ENCODE results near the gene DAPK1.
"Not testable (repeated sequence)": the region's sequence is repeated elsewhere in the genome, so short reads cannot be mapped to it uniquely, and the experiment has no call there.

The DAPK1 gene

DNA sequence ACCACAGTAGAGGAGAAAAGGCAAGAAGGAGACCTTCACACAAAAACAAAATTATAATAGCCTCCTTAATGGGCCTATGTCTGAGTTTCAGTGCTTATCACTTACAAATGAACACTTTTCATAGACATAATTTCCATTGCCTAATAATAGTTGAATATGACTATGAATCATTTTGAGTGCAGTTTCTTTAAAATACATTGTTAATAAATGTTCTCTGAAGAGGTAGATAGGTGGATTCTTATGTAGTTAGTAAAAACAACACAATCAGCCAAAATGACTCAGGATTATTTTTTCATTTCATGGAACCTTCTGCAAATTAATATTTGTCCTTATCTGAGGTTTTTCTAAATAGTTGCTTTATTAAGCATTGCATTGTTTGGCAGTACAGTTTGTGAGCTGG lies 45.6 kb downstream of the DAPK1 start:
- no peak for DNase-seq (ENCODE audit: low read depth in 2 of 2)

DNA sequence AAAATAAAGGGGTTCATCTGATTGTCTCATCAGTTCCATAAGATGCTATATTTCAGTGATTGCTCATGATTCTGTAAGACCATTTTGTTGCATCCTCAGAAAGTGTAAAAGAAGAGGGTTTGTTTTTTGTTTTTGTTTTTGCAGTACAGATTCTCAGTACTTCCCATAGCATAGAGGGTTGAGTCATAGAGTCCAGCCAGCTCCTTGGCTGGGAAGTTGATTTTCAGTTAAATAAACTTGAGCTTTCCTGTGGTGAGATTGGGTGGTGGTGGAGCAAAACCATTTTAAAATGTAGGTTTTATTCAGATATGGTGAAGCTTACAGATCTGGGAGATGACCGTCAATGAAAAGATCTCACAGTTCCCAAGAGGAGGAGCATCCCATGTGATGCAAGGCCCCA lies 48.2 kb downstream of the DAPK1 start:
- DNase-seq (ENCODE audit: low read depth in 2 of 2), result no peak

- DNase-seq (ENCODE audit: low read depth in 2 of 2), result no peak
Measured at GRCh38 chr9:87546704-87547103, 49.0 kb downstream of the DAPK1 start.

DNA sequence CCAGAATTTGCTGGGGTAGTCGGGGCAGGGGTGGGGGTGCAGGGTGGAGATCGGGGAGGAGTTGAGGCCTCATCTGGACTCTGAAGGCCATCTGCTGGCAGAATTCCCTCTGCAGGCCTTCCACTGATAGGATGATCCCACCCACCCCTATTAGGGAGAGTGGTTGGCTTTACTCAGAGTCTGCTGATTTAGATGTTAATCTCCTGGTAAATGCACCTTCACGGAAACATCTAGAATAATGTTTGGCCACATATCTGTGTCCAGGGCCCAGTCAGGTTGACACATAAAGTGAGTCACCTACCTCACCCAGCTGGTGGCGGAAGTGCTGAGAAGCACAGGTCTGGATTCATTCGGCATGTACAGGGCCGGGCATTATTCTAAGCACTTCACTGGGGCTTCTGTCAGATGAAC lies 50.0 kb downstream of the DAPK1 start:
- no peak for DNase-seq (ENCODE audit: low read depth in 2 of 2)

- DNase-seq (ENCODE audit: low read depth in 2 of 2), result no peak
Measured at GRCh38 chr9:87548159-87548558, 50.5 kb downstream of the DAPK1 start.

DNA sequence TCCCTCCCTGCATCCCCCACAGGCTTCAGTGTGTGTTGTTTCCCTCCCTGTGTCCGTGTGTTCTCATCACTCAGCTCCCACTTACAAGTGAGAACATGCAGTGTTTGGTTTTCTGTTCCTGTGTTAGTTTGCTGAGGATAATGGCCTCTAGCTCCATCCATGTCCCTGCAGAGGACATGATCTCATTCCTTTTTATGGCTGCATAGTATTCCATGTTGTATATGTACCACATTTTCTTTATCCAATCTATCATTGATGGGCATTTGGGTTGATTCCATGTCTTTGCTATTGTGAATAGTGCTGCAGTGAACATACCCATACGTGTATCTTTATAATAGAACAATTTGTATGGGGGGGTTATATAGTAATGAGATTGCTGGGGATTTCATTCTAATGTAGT lies 51.4 kb downstream of the DAPK1 start:
- not testable (repeated sequence) for DNase-seq (ENCODE audit: low read depth in 2 of 2)

- DNase-seq (ENCODE audit: low read depth in 2 of 2), result no peak
Measured at GRCh38 chr9:87549791-87550190, 52.1 kb downstream of the DAPK1 start.

- DNase-seq (ENCODE audit: low read depth in 2 of 2), result no peak
Measured at GRCh38 chr9:87550253-87550954, 52.7 kb downstream of the DAPK1 start.

GRCh38 chr9:87551772-87552217 lies 54.1 kb downstream of the DAPK1 start:
- DNase-seq (ENCODE audit: low read depth in 2 of 2), result no peak

DNA sequence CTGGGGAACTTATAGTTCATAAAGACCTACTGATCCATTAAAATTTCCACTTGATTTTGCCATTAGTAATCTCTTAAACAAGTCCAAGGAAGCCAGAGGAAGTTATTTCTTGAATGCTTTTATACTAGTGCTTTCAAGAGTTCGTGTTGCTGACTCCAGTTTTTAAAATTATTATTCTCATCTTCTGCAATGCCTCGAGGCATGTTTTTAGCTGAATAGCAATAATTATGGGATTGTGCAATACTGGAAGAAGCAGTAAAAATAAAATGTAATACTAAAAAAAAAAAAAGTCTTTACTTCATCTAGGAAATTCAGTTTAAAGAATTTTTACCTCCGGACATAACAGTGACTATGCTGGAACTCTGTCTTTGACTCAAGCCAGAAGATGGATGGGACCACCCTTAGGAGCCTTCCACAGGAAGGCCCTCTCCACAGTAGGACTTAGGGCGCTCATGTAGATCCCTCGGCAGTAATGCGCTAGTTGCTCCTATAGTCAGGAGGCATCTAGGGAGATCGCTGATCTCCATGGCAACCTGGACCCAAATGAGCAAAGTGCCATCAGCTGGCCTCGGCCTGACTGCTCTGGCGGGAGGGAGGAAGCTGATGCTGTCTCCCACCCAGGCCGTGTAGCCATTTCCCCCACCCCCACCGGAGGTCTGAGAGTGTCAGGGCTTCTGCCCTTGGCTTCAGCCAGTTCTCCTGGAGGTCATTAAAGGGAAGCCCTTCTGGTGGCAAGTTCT lies 56.7 kb downstream of the DAPK1 start:
- DNase-seq (ENCODE audit: low read depth in 2 of 2), result no peak

- DNase-seq (ENCODE audit: low read depth in 2 of 2), result no peak
Measured at GRCh38 chr9:87554976-87555375, 57.3 kb downstream of the DAPK1 start.

GRCh38 chr9:87556039-87556438 lies 58.4 kb downstream of the DAPK1 start:
- no peak for DNase-seq (ENCODE audit: low read depth in 2 of 2)

- no peak for DNase-seq (ENCODE audit: low read depth in 2 of 2)
Measured at GRCh38 chr9:87556821-87557220, 59.2 kb downstream of the DAPK1 start.

DNA sequence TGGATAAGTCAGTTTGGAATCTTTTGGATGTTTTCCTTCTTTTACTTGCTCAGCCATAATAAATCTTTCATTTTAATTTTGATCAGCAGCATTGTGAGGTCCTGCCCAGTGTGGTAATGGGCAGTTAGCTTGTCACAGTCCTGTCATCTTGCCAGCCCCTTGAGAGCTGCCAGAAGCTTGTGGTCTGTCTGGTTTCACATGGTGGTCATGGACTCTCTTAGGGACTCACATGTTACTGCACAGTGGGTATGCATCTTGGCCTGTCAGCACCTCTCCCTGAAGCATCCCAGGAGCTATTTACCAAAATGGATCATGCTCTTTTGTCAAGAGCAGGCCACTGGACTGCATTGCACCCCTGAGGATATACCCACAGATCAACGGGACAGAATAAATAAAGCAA lies 60.3 kb downstream of the DAPK1 start:
- no peak for DNase-seq (ENCODE audit: low read depth in 2 of 2)

GRCh38 chr9:87558606-87559190 lies 61.0 kb downstream of the DAPK1 start:
- no peak for DNase-seq (ENCODE audit: low read depth in 2 of 2)

DNA sequence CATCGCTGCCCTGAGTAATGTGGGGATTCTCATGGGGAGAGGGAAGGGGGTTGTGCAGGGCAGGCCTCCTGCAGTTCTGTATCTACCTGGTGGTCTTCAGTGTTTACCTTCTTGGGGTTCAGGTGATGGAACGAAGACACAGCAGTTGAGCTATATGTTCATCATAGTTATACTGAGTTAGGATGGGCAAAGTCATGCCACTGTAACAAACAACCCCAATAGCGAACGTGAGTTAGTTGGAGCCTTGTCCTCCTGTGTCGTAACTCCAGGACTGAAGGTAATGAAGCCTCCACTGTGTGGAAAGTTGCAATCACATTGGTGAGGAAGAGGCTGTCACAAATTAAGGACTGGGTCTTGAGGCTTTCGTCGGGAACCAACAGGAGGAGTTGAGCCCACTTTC lies 64.4 kb downstream of the DAPK1 start:
- no peak for DNase-seq (ENCODE audit: low read depth in 2 of 2)

DNA sequence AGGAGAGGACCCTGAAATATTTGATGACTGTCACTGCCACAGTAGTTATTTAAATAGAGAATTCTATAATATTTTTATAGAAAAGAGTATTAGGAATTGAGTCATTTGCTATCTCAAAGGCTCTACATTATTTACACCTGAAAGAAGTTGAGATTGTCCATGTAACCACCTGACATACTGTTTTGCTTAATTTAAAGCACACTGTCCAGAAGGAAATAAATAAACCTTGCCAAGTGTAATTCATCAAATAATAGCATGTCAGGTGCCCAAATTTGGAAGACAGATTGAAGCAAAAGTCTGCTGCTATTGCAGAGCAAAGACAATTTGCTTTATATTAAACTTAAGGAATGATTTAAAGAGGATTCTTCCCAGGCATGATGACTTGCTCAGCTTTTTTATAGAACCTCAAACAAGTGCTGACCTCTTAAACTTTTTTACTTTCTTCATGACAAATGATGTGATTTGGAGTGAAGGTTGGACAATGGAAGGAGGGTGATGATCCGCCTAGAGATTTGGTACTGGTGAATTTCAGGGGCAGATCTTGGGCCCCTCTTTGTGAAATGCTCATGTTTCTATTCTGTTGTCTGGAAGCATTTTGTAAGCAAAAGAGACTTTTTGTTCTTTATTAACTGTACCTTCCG lies 65.0 kb downstream of the DAPK1 start:
- no peak for DNase-seq (ENCODE audit: low read depth in 2 of 2)

DNA sequence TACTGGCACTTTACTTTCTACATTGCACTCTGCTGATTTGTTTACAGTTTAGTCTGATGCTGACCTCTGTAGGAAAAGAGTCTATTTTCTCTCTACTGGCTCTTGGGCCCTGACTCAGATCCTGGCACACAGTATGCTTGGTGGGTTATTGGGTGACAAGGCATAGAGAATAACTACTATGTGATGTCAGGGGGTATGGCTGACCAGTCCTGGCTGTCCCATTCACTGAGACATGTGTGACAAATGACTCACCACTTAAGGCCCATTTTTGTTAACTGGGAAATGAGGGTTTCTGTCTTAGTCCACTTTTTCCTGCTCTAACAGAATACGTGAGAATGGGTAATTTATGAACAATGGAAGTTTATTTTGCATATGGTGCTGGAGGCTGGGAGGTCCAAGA lies 66.4 kb downstream of the DAPK1 start:
- no peak for DNase-seq (ENCODE audit: low read depth in 2 of 2)

DNA sequence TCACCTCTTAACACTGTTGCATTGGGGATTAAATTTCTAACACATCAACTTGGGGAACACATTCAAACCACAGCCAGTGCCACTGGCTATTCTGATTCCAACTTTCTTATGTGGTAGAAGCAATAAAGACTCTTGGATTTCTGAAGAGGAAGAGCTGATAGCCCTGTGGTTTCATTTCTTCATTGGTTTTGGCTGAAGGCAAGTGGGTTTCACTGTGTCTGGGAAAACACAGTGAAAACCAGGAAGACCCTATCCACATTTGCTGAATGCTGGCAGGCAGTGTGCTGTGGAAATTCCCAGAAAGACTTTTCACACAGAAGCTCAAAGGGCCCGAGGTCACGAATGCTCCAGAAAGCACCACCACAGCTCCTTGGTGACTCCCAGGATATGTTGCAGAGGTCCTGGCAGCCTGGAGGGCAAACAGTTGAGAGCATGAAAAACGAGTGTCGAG lies 67.1 kb downstream of the DAPK1 start:
- DNase-seq (ENCODE audit: low read depth in 2 of 2), result no peak

- no peak for DNase-seq (ENCODE audit: low read depth in 2 of 2)
Measured at GRCh38 chr9:87567001-87567400, 69.3 kb downstream of the DAPK1 start.

DNA sequence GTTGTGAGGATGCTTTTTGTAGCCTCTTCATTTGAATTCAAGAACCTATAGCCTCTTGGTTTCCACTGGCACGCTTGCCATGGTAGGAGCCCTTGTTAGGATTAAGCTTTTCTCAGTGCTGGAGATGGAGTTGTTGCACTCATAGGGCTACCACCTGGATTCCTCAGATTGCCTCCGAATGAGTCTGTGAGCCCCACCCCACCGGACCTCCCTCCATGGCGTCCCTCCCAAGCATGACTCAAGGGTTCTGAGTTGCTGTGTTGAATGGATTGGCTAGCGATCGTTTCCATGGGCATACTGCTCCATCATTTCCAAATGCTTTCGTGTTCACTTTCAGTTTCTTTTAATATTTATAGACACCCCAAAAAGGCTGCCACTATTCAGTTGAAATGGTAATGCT lies 69.9 kb downstream of the DAPK1 start:
- DNase-seq (ENCODE audit: low read depth in 2 of 2), result no peak

DNA sequence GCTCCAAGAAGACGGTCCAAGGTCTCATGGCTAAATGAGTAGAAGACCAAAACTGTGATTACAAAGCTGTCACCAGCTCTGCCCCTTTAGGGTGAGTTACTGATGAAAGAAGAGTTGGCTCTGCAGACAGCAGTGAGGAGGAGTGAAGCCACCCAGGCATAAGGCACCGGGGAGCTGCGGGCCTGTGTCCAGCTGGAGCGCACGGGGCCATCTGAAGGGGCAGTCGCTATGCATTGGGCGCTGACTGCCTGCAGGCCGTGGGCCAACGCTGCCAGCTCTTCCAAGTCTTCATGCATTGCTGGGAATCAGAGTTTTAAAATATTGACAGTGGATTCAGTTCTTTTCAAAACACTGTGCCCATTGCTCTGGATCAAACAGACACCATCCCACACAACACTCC lies 70.3 kb downstream of the DAPK1 start:
- DNase-seq (ENCODE audit: low read depth in 2 of 2), result no peak

DNA sequence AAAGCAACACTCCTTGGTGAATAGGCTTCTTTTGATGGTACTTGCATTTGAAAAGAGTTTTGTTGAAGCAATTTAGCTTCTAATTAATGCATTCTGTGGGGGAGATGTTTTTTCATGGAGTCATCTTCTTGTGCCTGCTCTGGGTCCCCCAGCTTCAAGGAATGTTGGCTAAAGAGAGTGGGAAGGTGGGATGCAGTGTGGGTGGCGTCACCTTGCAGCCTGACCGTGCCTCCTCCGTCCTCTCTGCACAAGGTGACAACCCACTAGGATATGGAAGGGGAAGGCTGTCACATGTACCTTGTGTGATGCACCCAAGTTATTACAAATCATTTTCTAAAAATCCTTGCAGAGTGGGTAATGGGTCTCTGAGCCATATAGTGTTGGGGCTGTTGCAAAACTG lies 70.7 kb downstream of the DAPK1 start:
- DNase-seq (ENCODE audit: low read depth in 2 of 2), result no peak
